ENCODE results near the gene UBE2E2.

UBE2E2 gene

DNA sequence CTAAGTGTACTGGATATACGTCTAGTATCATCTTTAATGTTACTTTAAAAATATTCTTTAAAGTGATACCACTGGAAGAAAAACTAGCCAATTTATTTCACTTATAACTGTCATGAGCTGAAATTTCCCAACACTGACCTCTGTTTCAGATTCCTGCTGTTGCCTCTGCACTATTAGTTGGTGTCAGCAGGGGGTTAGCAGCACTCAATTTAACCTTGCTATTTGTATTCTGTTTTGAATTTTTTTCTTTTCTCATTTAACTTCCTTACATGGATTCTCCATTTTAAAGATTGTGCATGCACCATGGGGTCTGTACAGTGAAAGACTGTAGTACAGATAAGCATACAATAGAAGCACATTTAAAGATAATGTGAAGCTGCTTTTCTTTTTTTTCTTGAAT, 169.2 kb downstream of the UBE2E2 start:
- DNase-seq (ENCODE audit: low spot score), result no peak
- in situ Hi-C loops (cut with MboI; ENCODE audit: low pct_unique_long_range_greater_than_20kb, low sequenced_read_pairs, unreplicated experiment), result no loop called here
- TF ChIP-seq, protein P1, sequence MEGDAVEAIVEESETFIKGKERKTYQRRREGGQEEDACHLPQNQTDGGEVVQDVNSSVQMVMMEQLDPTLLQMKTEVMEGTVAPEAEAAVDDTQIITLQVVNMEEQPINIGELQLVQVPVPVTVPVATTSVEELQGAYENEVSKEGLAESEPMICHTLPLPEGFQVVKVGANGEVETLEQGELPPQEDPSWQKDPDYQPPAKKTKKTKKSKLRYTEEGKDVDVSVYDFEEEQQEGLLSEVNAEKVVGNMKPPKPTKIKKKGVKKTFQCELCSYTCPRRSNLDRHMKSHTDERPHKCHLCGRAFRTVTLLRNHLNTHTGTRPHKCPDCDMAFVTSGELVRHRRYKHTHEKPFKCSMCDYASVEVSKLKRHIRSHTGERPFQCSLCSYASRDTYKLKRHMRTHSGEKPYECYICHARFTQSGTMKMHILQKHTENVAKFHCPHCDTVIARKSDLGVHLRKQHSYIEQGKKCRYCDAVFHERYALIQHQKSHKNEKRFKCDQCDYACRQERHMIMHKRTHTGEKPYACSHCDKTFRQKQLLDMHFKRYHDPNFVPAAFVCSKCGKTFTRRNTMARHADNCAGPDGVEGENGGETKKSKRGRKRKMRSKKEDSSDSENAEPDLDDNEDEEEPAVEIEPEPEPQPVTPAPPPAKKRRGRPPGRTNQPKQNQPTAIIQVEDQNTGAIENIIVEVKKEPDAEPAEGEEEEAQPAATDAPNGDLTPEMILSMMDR (IDR thresholded peaks at IDR 0.05; ENCODE audit: extremely low read depth, insufficient read depth, missing control alignments), result no peak

DNA sequence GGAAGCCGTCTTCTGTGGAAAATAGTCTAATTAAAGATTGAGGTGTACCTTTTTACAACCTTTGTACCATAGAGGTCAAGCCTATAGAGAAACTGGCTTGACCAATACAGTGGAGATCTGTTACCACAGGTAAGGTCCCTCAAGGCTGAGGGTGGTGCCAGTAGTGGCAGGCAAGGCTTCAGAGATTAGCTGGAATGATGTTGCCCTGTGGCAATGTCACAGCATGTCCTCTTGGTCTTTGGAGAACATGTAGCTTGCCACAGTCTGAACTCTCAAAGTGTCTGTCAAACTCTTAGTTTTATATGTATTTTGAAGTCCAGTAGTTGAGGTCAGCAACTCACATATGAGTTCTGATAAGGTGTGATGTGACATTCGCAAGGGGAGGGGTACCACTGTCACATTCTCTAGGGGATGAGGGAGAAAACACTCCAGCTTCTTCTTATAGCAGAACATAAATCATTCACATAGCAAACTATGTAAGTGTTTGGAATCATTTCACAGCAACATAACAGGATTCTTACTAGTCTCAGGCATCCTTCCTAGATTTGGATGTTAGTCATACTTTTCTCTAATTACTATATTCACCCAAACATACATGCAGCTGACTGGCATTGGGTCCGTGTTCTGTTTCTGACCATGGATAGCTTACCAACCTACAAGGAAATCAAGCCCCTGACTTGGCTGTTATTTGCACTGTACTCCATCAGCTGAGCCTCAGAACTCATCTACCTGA, 173.6 kb downstream of the UBE2E2 start:
- TF ChIP-seq, protein P1 (IDR thresholded peaks at IDR 0.05; ENCODE audit: extremely low read depth, insufficient read depth, missing control alignments), result no peak
- no peak for DNase-seq (ENCODE audit: low spot score)
- in situ Hi-C loops (cut with MboI; ENCODE audit: low pct_unique_long_range_greater_than_20kb, low sequenced_read_pairs, unreplicated experiment), result no loop called here

DNA sequence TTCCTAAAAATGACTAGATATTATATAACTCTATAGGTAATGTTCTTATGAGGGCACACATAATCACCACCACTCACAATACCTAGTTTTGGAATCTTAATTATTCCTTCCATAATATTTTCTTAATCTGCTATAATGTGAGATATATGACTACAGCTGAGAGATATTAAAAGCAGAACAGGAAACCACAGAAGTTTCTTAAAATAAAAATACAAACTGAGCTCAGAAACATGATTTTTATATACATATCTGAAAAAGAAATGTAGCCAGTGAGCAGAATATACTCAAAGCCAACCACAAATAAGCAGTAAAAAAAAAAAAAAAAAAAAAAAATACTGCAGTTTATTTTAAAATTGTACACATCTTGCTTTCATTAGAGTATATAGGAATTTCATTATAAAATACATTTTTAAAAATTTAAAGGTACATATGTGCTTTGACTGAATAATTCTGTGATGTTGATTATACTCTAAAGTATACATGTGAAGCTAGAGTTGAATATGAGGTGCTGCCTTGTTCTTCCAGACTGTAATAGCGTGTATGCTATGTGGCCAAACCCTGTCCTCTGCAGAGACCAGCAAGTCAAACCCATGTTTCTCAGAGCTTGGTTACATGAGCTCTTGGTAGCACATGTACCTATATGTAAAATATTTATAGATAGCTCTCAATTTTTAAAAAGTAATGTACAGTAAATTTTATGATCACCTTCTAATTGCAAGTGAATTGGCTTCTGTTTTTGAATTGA, 175.0 kb downstream of the UBE2E2 start:
- TF ChIP-seq, protein P1 (IDR thresholded peaks at IDR 0.05; ENCODE audit: extremely low read depth, insufficient read depth, missing control alignments), result no peak
- in situ Hi-C loops (cut with MboI; ENCODE audit: low pct_unique_long_range_greater_than_20kb, low sequenced_read_pairs, unreplicated experiment), result no loop called here

DNA sequence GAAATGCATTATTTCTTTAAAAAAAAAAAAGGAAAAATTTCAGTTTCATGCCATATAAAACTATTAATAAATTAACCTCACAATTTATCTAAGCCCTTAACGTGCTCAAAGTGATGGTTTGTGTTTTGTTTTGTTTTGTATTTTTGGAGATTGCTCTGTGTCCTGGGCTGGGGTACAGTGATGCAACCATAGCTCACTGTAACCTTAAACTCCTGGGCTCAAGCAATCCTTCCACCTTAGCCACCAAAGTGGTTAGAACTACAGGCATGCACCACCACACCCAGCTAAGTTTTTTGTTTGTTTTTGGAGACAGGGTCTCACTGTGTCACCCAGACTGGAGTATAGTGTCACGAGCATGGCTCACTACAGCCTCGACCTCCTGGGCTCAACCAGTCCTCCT, 180.7 kb downstream of the UBE2E2 start:
- no peak for DNase-seq (ENCODE audit: low spot score)
- in situ Hi-C loops (cut with MboI; ENCODE audit: low pct_unique_long_range_greater_than_20kb, low sequenced_read_pairs, unreplicated experiment), result no loop called here
- TF ChIP-seq, protein P1 (IDR thresholded peaks at IDR 0.05; ENCODE audit: extremely low read depth, insufficient read depth, missing control alignments), result no peak

More for the DNA sequence above, 175.0 kb downstream of the UBE2E2 start:
- DNase-seq (ENCODE audit: low spot score), result no peak

DNA sequence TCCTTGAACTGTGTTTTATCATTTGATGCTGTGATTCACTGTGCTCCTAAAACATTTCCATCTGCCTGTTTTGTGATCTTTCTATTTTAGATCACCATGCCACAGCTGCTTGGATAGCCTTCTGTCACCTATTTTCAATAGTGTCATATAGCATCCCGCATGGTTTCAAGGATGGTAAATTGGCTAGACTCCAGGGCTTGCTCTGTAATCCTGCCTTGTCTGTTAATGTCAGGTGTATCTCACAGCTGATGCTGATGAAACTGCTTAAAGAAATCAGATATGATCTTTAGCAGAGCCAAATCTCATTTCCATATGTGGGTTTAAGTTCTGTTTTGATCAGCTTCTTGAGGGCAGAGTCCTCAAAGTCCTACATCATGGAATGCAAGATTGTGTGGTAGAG, 182.2 kb downstream of the UBE2E2 start:
- in situ Hi-C loops (cut with MboI; ENCODE audit: low pct_unique_long_range_greater_than_20kb, low sequenced_read_pairs, unreplicated experiment), result no loop called here

DNA sequence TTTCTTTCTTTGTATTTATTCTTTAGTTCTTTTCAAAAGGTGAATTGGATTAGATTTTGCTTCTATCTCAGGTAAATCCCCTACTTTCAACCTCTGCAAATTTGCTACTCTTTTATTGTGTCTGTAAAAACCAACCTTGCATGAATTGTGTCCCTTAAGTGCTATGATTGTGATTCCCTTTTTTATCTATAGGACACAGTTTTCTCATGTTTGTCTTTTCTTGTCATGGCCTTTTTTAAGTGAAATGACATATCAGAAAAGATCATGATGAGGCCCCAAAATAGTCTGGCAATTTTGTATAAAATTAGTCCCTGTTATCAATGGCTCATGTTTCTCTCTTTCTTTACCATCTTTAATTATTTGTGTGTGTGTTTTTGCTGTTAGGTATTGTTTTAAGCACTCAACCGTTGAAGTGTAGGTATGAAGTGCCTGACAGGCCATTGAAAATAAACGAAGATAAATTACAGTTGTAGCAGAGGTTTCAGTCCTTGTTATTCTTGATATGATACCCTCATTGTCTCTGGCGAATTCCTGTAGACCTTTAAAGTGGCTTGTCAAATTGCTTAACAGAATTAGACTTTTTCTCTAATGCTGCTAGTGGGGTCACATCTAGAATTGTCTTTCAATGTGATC, 184.3 kb downstream of the UBE2E2 start:
- in situ Hi-C loops (cut with MboI; ENCODE audit: low pct_unique_long_range_greater_than_20kb, low sequenced_read_pairs, unreplicated experiment), result no loop called here
- TF ChIP-seq, protein P1 (IDR thresholded peaks at IDR 0.05; ENCODE audit: extremely low read depth, insufficient read depth, missing control alignments), result no peak
- no peak for DNase-seq (ENCODE audit: low spot score)

More for the DNA sequence above, 182.2 kb downstream of the UBE2E2 start:
- TF ChIP-seq, protein P1 (IDR thresholded peaks at IDR 0.05; ENCODE audit: extremely low read depth, insufficient read depth, missing control alignments), result no peak
- DNase-seq (ENCODE audit: low spot score), result no peak
